ENCODE data around the gene MTMR12. TPM values are rescaled to one million over a fixed set of nuclear protein-coding genes. Genes with fewer than 3 reads are reported as not detected.

MTMR12 gene
- total and polyA plus RNA-seq, 2 of the 4 experiments (the other 2 are of a cell fraction), result 11.1 to 21.3 TPM

- intact Hi-C loops (cut with micrococcal nuclease), result loop anchor here (5.0 kb wide), 6 partner anchors 78 to 1188 kb away; partner anchors contain the start of genes MTMR12 and SUB1
- no peak overlapping the region for H2BK120ac ChIP-seq (ENCODE audit: low read depth, low read length)
- H3K4me3 ChIP-seq (ENCODE audit: insufficient read depth, low read depth, low read length), result no peak overlapping the region
- peak; percentile 69 for DNase-seq
- in situ Hi-C loops (cut with MboI; ENCODE audit: low sequenced_read_pairs), result no loop called here
- no peak overlapping the region for H3K56ac ChIP-seq (ENCODE audit: extremely low read depth, insufficient read depth, low read length)
- 0 out of 2 replicates have a peak, but pooled peaks cover 11% of the 10 kb centered on the region for H4K20me1 ChIP-seq (ENCODE audit: insufficient read depth, low read length)
- peaks cover 17% of the 10 kb centered on the region for H3K36me3 ChIP-seq (ENCODE audit: control insufficient read depth, insufficient read depth, low read length)
- no peak overlapping the region for H4K5ac ChIP-seq (ENCODE audit: low read depth, low read length)
- H3K4me1 ChIP-seq (ENCODE audit: control insufficient read depth, insufficient read depth, low read length), result peaks cover 9% of the 10 kb centered on the region
- TF ChIP-seq MAFK (IDR thresholded peaks at IDR 0.05; ENCODE audit: low read depth, low read length) (no peak), CHD1 (IDR thresholded peaks at IDR 0.05; ENCODE audit: low read depth, low read length) (no peak), RFX5 (IDR thresholded peaks at IDR 0.05; ENCODE audit: low read depth, low read length) (no peak), CEBPB (IDR thresholded peaks at IDR 0.05; ENCODE audit: low read depth, low read length) (peak; percentile 47), RCOR1 (IDR thresholded peaks at IDR 0.05; ENCODE audit: insufficient replicate concordance, low read length) (peak; percentile 13), FOS (IDR thresholded peaks at IDR 0.05; ENCODE audit: low read depth, low read length) (0 out of 2 replicates have a peak, but pooled peaks have one; percentile 33), MXI1 (IDR thresholded peaks at IDR 0.05; ENCODE audit: borderline replicate concordance, low read depth, low read length) (no peak)
- no peak overlapping the region for H2BK15ac ChIP-seq (ENCODE audit: low read depth, low read length)
- H3K4me2 ChIP-seq (ENCODE audit: low read depth, low read length), result no peak overlapping the region
- dilution Hi-C loops (cut with HindIII; ENCODE audit: low sequenced_read_pairs, unreplicated experiment), result no loop called here
- H3K79me1 ChIP-seq (ENCODE audit: low read depth in 1 of 2, low read length in 2 of 2), result 0 out of 4 replicates have a peak, but pooled peaks cover 0 to 4% of the 10 kb centered on the region in 2 experiments
- peak overlapping the region; percentile 47 for H2AK9ac ChIP-seq (replicated peaks; ENCODE audit: low read depth, low read length, poor library complexity)
- peaks cover 7% of the 10 kb centered on the region for H3K9me1 ChIP-seq (ENCODE audit: insufficient read depth, low read length)
- no peaks in the 10 kb centered on the region for H3K27me3 ChIP-seq (ENCODE audit: control insufficient read depth, insufficient read depth, low read length)
- 0 out of 2 replicates have a peak overlapping the region, but pooled peaks have one; percentile 7 for H3K14ac ChIP-seq (replicated peaks; ENCODE audit: low read depth, low read length)
- CTCF ChIA-PET, result interaction anchor here (1.8 to 3.1 kb wide), 2 partner anchors 95 to 356 kb away, joined by 8 to 25 read pairs; no protein-coding TSS in a partner anchor
- H2BK5ac ChIP-seq (ENCODE audit: low read depth, low read length, poor library complexity, severe bottlenecking), result no peak overlapping the region
- no peak overlapping the region for H2AFZ ChIP-seq (replicated peaks; ENCODE audit: low read length, poor library complexity)
- no peak overlapping the region for H4K8ac ChIP-seq (ENCODE audit: low read depth in 2 of 2, low read length in 2 of 2)
- no peak overlapping the region for H2AK5ac ChIP-seq (ENCODE audit: low read depth, low read length)
- H3K18ac ChIP-seq (ENCODE audit: low read depth, low read length), result no peak overlapping the region
- H2BK20ac ChIP-seq (ENCODE audit: low read depth, low read length), result no peak overlapping the region
- no peak overlapping the region for H3K4ac ChIP-seq (ENCODE audit: low read depth, low read length)
- peak overlapping the region; percentile 3; the same call in 1 of the 2 replicates for H3K27ac ChIP-seq (ENCODE audit: insufficient read depth, low read length)
- 90% methylated on average over 2 of the region's 10 CpGs; no CpG with 5 or more reads in 1 of the 2 experiments for WGBS, 2 experiments (ENCODE audit: extremely low coverage in 2 of 2, insufficient read length in 1 of 2)
- H4K91ac ChIP-seq (ENCODE audit: insufficient read depth, low read depth, low read length), result no peak overlapping the region
- no peak overlapping the region for H3K23ac ChIP-seq (ENCODE audit: low read depth, low read length)
- POLR2A ChIA-PET (ENCODE audit: unreplicated experiment), result no interaction called here
- H3K9me3 ChIP-seq (ENCODE audit: control insufficient read depth, insufficient read depth, low read length), result no peaks in the 10 kb centered on the region
- H3K9ac ChIP-seq (ENCODE audit: low read depth, low read length), result no peak overlapping the region
- no TSS peak for BruUV-seq (replicated peaks)
- ATAC-seq (ENCODE audit: low read depth), result peak; percentile 81
These were observed 78.9 kb downstream of the MTMR12 start for GRCh38 chr5:32233696-32234447.

Measured in IMR-90 (cell line).